ENCODE results near the gene USF2. TPM values are rescaled to one million over a fixed set of nuclear protein-coding genes. Genes with fewer than 3 reads are reported as not detected.

USF2 gene
- total and polyA plus RNA-seq, 2 of the 4 experiments (the other 2 are of a cell fraction), result 21.3 to 65.6 TPM

DNA sequence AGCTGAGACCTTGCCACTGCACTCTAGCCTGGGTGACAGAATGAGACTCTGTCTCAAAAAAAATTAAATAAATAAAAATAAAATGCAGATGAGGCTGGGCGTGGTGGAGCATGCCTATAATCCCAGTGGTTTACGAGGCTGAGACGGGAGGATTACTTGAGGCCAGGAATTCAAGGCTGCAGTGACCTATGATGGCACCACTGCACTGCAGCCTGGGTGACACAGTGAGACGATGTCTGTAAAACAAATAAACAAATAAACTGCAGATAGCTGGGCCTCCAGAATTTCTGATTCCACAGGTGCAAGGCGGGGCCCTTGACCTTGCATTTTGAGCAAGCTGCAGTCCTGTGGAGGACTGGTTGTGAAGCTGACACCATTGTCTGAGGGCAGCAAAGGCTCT lies 20.1 kb downstream of the USF2 start:
- ATAC-seq (ENCODE audit: low read depth) (no peak), DNase-seq (no peak)
- ChIA-PET CTCF (interaction anchor here (0.6 kb wide), 1 partner anchor 147 kb away, joined by 3 read pairs; no protein-coding TSS in a partner anchor), POLR2A (ENCODE audit: unreplicated experiment) (no interaction called here)
- Histone ChIP-seq H3K9me1 (ENCODE audit: insufficient read depth, low read length) (no peaks in the 10 kb centered on the region), H4K8ac (ENCODE audit: low read depth in 2 of 2, low read length in 2 of 2) (no peak overlapping the region), H2BK5ac (ENCODE audit: low read depth, low read length, poor library complexity, severe bottlenecking) (no peak overlapping the region), H3K27ac (ENCODE audit: insufficient read depth, low read length) (no peak overlapping the region), H4K20me1 (ENCODE audit: insufficient read depth, low read length) (no peaks in the 10 kb centered on the region), H3K79me1 (ENCODE audit: low read depth in 1 of 2, low read length in 2 of 2) (no peaks in the 10 kb centered on the region), H4K91ac (ENCODE audit: insufficient read depth, low read depth, low read length) (no peak overlapping the region), H3K4me3 (ENCODE audit: insufficient read depth, low read depth, low read length) (no peak overlapping the region), H3K18ac (ENCODE audit: low read depth, low read length) (no peak overlapping the region), H2BK120ac (ENCODE audit: low read depth, low read length) (no peak overlapping the region), H3K9ac (ENCODE audit: low read depth, low read length) (no peak overlapping the region), H2AK5ac (ENCODE audit: low read depth, low read length) (no peak overlapping the region), H2AFZ (replicated peaks; ENCODE audit: low read length, poor library complexity) (no peak overlapping the region), H4K5ac (ENCODE audit: low read depth, low read length) (no peak overlapping the region), H3K14ac (replicated peaks; ENCODE audit: low read depth, low read length) (no peak overlapping the region), H3K56ac (ENCODE audit: extremely low read depth, insufficient read depth, low read length) (no peak overlapping the region), H3K4me1 (ENCODE audit: control insufficient read depth, insufficient read depth, low read length) (no peaks in the 10 kb centered on the region), H3K27me3 (ENCODE audit: control insufficient read depth, insufficient read depth, low read length) (peaks cover 27% of the 10 kb centered on the region), H3K4me2 (ENCODE audit: low read depth, low read length) (no peak overlapping the region), H2BK15ac (ENCODE audit: low read depth, low read length) (no peak overlapping the region), H2AK9ac (replicated peaks; ENCODE audit: low read depth, low read length, poor library complexity) (no peak overlapping the region), H2BK20ac (ENCODE audit: low read depth, low read length) (no peak overlapping the region), H3K4ac (ENCODE audit: low read depth, low read length) (no peak overlapping the region), H3K23ac (ENCODE audit: low read depth, low read length) (no peak overlapping the region), H3K9me3 (ENCODE audit: control insufficient read depth, insufficient read depth, low read length) (no peaks in the 10 kb centered on the region), H3K36me3 (ENCODE audit: control insufficient read depth, insufficient read depth, low read length) (no peaks in the 10 kb centered on the region)
- WGBS, 2 experiments (ENCODE audit: extremely low coverage in 2 of 2, insufficient read length in 1 of 2), result 77% methylated on average over 4 of the region's 5 CpGs; no CpG with 5 or more reads in 1 of the 2 experiments
- TF ChIP-seq RFX5 (IDR thresholded peaks at IDR 0.05; ENCODE audit: low read depth, low read length) (no peak), CTCF (conservative IDR thresholded peaks at IDR 0.05; ENCODE audit: low read depth, low read length) (no peak)
- TF ChIP-seq, protein P1, sequence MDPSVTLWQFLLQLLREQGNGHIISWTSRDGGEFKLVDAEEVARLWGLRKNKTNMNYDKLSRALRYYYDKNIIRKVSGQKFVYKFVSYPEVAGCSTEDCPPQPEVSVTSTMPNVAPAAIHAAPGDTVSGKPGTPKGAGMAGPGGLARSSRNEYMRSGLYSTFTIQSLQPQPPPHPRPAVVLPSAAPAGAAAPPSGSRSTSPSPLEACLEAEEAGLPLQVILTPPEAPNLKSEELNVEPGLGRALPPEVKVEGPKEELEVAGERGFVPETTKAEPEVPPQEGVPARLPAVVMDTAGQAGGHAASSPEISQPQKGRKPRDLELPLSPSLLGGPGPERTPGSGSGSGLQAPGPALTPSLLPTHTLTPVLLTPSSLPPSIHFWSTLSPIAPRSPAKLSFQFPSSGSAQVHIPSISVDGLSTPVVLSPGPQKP (IDR thresholded peaks at IDR 0.05; ENCODE audit: borderline replicate concordance, low read depth, low read length), result no peak
- in situ Hi-C loops (cut with MboI; ENCODE audit: low sequenced_read_pairs) (no loop called here), intact Hi-C loops (cut with micrococcal nuclease) (no loop called here), dilution Hi-C loops (cut with HindIII; ENCODE audit: low sequenced_read_pairs, unreplicated experiment) (no loop called here)
- no TSS peak for BruUV-seq (replicated peaks)

Data from IMR-90 (cell line).